A673 (cell line): ENCODE measurements around the gene SHISA7. TPM values are rescaled to one million over a fixed set of nuclear protein-coding genes. Genes with fewer than 3 reads are reported as not detected.

Experiments
- BruUV-seq: library from RNA; stranded (reverse); fragments of 400-500 nt; replicated peaks from 2 replicates; lab custom pipeline; 2021; lab: Mats Ljungman, UMichigan
- CTCF ChIA-PET: fragments of 300-600 bp; sonication (Branson Sonifier 250); formaldehyde crosslinking; loops from one replicate; lab custom pipeline; 2022; ENCODE audit warnings: antibody characterized with exemption; lab: Charles Lee
- POLR2A ChIA-PET: fragments of 300-600 bp; sonication (Branson Sonifier 250); formaldehyde crosslinking; loops from one replicate; lab custom pipeline; 2022; ENCODE audit warnings: antibody characterized with exemption; ENCODE audit not compliant: low non-redundant PET; lab: Charles Lee
- DNase-seq: peaks from one replicate; pipeline ENCODE4 v3.0.0-alpha.2; 2015; ENCODE audit warnings: low spot score
- H3K27ac ChIP-seq: fragments of 200-600 bp; sonication (generic); 2 replicates; pipeline ENCODE4 v1.5.1; 2016; ENCODE audit warnings: mixed run types, low read depth, mild to moderate bottlenecking, mixed read lengths, antibody characterized with exemption, low read length; ENCODE audit not compliant: poor library complexity, severe bottlenecking
- H3K27me3 ChIP-seq: fragments of 200-600 bp; sonication (generic); replicated peaks from 2 replicates; pipeline ENCODE4 v1.6.1; 2017; ENCODE audit warnings: mixed run types, low read depth, mild to moderate bottlenecking, mixed read lengths, antibody characterized with exemption, low read length; ENCODE audit not compliant: insufficient read depth, poor library complexity
- H3K36me3 ChIP-seq: fragments of 200-600 bp; sonication (generic); 2 replicates; pipeline ENCODE4 v1.6.1; 2016; ENCODE audit warnings: mixed run types, mild to moderate bottlenecking, mixed read lengths, antibody characterized with exemption, low read length; ENCODE audit not compliant: insufficient read depth, poor library complexity, severe bottlenecking
- H3K4me1 ChIP-seq: fragments of 200-600 bp; sonication (generic); 2 replicates; pipeline ENCODE4 v1.6.1; 2017; ENCODE audit warnings: mixed run types, mild to moderate bottlenecking, mixed read lengths, antibody characterized with exemption, low read length; ENCODE audit not compliant: insufficient read depth, poor library complexity, severe bottlenecking
- H3K4me3 ChIP-seq: fragments of 200-600 bp; sonication (generic); 2 replicates; pipeline ENCODE4 v1.5.1; 2016; ENCODE audit warnings: low read depth, mixed run types, mild to moderate bottlenecking, mixed read lengths, low read length; ENCODE audit not compliant: poor library complexity, severe bottlenecking
- H3K9me3 ChIP-seq: fragments of 200-600 bp; sonication (generic); 2 replicates; pipeline ENCODE4 v1.6.1; 2016; ENCODE audit warnings: mixed run types, low read depth, mild to moderate bottlenecking, mixed read lengths, antibody characterized with exemption, low read length; ENCODE audit not compliant: poor library complexity, severe bottlenecking
- CTCF ChIP-seq: fragments of 300-800, 200-600 bp; sonication (generic); conservative IDR thresholded peaks from 2 replicates; pipeline ENCODE4 v1.5.1; 2017; ENCODE audit warnings: low read depth, mild to moderate bottlenecking, antibody characterized with exemption, low read length, moderate library complexity, mixed read lengths
- EZH2 ChIP-seq: fragments of 200-600 bp; sonication (generic); IDR thresholded peaks from 2 replicates; pipeline ENCODE4 v1.6.1; 2017; ENCODE audit warnings: borderline replicate concordance, low read depth, mild to moderate bottlenecking, mixed read lengths, antibody characterized with exemption, low read length; ENCODE audit not compliant: poor library complexity, severe bottlenecking
- intact Hi-C: fragments of 100-400 bp; cut with micrococcal nuclease; formaldehyde crosslinking; loops from one replicate; pipeline ENCODE4 v1.10.0; 2022; ENCODE audit not compliant: unreplicated experiment
- total RNA-seq: library from RNA; stranded (reverse); gene quantifications from 2 replicates; pipeline ENCODE4 v1.2.3, GENCODE V29; 2021

SHISA7 gene
- total RNA-seq, 1 experiment from 2014 or later = 0.21 TPM

- ChIA-PET CTCF (no interaction called here), POLR2A (no interaction called here)
- no peaks in the 10 kb centered on the region for H3K36me3 ChIP-seq
- H3K4me1 ChIP-seq = peaks cover 25% of the 10 kb centered on the region
- DNase-seq = no peak
- TF ChIP-seq CTCF (no peak), EZH2 (no peak)
- no TSS peak for BruUV-seq
- intact Hi-C loops = no loop called here
- no peak overlapping the region for H3K4me3 ChIP-seq
- no peaks in the 10 kb centered on the region for H3K27me3 ChIP-seq
- no peaks in the 10 kb centered on the region for H3K9me3 ChIP-seq
- no peak overlapping the region for H3K27ac ChIP-seq
Measured at GRCh38 chr19:55481794-55482155, 38.7 kb upstream of the SHISA7 start.

GRCh38 chr19:55481148-55481793, 38.2 kb upstream of the SHISA7 start:
- H3K36me3 ChIP-seq = no peaks in the 10 kb centered on the region
- intact Hi-C loops = no loop called here
- no peak overlapping the region for H3K27ac ChIP-seq
- H3K9me3 ChIP-seq = no peaks in the 10 kb centered on the region
- TF ChIP-seq CTCF = no peak
- TF ChIP-seq EZH2 = no peak
- H3K4me3 ChIP-seq = no peak overlapping the region
- CTCF ChIA-PET = no interaction called here
- POLR2A ChIA-PET = no interaction called here
- no peak for DNase-seq
- no peaks in the 10 kb centered on the region for H3K27me3 ChIP-seq
- BruUV-seq = no TSS peak
- peaks cover 21% of the 10 kb centered on the region for H3K4me1 ChIP-seq

GRCh38 chr19:55479451-55480230, 36.5 kb upstream of the SHISA7 start:
- H3K27ac ChIP-seq = no peak overlapping the region
- no peaks in the 10 kb centered on the region for H3K27me3 ChIP-seq
- ChIA-PET POLR2A (no interaction called here), CTCF (no interaction called here)
- H3K36me3 ChIP-seq = no peaks in the 10 kb centered on the region
- no peak for DNase-seq
- no peak overlapping the region for H3K4me3 ChIP-seq
- H3K4me1 ChIP-seq = peaks cover 19% of the 10 kb centered on the region
- intact Hi-C loops = no loop called here
- H3K9me3 ChIP-seq = no peaks in the 10 kb centered on the region
- BruUV-seq = no TSS peak
- TF ChIP-seq EZH2 = no peak
- no peak for TF ChIP-seq CTCF
